Measurements from ENCODE around the gene PAX7.
"Not testable (repeated sequence)": the region's sequence is repeated elsewhere in the genome, so short reads cannot be mapped to it uniquely, and the experiment has no call there.

The PAX7 gene

DNA sequence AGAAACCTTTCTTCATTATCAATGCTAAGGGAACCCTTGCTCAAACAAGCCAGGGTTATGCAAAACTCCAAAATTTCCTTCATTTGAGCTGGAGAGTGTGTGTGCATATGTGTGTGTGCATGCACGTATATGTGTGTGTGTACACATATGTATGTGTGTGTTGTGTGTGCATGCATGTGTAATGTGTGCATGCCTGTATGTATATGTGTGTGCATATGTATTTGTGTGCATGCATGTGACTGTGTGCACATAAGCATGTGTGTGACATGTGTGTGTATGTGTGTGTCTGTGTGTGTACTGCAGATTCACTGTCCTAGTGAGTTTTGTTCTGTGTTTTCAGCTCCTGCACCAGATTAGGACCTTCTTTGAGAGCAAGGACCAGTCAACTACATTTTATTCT is 28.2 kb downstream of the PAX7 start:
- DNase-seq (ENCODE audit: low spot score), result no peak

DNA sequence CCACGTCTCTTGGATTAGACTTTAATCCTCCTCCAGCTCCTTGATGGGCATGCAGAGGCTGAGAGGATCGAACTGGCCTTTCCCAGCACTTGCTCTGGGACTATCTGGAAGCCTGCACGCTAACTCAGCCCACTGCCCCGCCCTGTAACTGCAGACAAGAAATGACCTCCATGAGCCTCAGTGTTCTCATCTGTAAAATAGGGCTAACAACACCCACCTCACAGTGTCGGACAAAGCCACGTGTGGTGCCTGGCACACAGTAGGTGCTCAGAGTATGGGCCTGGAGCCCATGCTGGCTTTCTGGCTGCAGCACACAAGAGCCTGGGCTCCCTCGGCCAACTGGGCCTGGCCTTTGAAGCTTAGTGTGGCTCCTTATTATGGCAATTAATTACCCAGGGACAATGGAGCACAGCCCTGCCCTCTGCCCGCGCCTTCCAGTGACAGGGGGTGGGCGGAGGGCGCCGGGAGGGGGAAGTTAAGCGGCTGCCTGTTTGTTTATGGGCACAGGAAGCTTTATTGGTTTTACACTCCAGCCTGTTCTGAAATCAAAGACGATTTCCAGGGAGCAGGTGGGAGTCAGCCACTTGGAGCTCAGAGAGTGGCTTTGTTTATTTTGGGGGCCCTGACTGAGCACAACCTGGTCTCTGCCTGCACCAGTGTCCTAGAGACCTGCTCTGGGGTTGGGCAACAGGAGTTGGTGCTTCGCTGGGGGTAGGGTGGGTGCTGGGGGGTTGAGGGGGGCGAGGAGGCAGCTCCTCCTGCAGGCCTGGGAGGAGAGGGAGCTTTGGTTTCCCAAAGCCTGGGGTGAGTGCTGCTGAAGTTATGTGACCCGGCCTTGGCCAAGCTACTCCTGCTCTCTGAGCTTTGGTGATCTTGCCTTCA is 31.0 kb downstream of the PAX7 start:
- no peak for DNase-seq (ENCODE audit: low spot score)

DNA sequence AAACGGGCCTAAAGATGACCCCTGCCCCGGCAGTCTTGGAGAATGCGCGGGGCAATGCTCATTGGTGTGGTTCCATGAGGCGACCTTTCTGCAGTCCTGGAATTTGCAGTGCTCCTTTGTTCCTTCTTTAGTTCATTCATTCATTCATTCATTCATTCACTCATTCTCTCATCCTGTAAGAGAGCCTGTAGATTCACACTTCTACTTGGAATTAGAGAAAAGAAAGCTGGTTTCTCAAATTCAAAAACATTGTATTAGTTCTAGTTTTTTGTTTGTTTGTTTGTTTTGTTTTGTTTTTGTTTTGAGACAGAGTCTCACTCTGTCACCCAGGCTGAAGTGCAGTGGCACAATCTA is 31.6 kb downstream of the PAX7 start:
- no peak for DNase-seq (ENCODE audit: low spot score)

DNA sequence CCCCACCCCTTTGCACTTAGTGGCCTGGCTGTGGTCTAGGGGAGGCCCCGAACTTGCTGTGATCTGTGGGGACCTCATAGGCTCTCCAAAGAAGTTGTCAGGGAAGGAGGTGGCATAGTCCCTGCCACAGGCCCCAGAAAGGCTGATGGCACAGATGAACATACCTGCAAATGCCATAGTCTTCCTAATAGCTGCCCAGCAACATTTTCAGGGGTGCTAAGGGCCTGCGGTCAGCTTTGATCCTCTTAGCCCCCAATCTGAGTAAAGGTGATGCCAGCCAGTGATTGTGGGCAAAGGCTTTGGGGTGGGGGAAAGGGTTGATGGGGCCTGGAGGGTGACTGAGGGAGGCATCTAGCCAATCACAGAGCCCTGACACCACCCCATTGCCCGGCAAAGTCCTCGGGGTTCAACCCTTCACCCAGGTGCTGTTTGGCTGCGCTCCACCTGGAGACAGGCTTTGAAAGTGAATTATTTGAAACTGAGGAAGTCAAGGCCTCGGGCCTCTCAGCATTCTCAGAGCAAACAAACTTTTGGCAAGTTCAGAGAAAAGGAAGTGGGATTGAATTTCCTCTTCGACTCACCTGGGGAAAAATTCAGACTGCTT is 35.8 kb downstream of the PAX7 start:
- no peak for DNase-seq (ENCODE audit: low spot score)

DNA sequence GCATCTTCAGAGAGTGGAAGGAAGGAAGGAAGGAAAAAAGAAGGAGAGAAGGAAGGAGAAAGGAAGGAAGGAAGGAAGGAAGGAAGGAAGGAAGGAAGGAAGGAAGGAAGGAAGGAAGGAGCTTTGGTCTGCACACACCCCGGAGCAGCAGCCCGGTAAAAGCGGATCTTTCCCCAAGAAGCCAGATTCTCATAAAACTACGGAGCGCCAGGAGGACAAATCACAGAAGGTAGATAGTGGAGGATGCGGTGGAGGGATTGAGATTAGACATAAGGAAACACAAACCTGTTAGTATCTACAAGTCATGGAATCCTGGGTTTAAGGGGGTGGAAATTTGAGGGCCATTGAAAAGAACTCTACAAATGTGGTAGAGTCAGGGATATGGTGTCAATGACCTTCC is 36.7 kb downstream of the PAX7 start:
- DNase-seq (ENCODE audit: low spot score), result no peak

DNA sequence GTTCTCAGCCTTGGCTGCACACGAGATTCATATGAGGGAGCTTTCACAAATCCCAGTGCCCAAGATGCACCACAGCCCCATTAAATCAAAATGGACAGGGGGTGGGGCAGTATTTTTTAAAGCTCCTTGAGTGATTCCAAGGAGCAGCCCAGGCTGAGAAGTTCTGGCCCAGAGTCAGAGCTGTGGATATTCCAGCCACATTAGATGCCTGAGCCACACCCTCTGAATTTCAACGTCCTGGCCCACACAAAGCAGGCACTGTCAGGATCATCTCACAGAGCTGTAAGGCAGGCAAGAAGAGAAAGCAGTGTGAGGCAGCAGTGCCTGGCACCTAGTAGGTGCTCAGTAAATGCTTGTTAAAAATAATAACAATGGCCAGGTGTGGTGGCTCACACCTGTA is 37.4 kb downstream of the PAX7 start:
- no peak for DNase-seq (ENCODE audit: low spot score)

DNA sequence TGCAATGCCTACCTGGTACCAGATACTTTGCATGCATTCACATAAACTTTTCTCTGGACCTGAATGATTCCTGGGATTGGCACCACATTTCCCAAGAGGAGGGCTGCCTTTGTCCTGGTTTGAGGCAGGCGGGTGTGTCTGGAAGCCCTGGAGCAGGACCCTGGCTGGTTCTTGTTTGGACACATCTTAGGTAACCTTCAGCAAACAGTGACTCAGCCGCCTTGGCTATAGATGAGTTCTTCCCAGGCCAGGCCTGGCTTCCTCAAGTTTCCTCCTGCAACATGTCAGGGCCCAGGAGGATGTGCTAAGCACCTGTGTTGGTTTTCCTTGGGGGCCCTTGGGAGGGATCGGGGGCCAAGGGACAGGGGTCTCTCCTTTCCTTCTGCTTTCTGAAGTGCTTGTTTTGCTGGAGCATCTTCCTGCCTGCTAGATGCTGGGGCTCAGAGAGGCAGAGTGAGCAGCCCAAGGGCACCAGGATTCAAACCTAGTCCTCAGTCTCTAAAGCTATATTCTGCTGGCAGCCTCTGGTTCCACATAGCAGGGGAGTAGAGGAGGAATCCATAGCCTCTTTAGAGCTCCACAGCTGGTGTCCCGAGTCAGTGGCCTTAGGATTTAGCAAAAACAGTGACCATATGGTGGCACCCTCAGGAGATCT is 38.2 kb downstream of the PAX7 start:
- no peak for DNase-seq (ENCODE audit: low spot score)

DNA sequence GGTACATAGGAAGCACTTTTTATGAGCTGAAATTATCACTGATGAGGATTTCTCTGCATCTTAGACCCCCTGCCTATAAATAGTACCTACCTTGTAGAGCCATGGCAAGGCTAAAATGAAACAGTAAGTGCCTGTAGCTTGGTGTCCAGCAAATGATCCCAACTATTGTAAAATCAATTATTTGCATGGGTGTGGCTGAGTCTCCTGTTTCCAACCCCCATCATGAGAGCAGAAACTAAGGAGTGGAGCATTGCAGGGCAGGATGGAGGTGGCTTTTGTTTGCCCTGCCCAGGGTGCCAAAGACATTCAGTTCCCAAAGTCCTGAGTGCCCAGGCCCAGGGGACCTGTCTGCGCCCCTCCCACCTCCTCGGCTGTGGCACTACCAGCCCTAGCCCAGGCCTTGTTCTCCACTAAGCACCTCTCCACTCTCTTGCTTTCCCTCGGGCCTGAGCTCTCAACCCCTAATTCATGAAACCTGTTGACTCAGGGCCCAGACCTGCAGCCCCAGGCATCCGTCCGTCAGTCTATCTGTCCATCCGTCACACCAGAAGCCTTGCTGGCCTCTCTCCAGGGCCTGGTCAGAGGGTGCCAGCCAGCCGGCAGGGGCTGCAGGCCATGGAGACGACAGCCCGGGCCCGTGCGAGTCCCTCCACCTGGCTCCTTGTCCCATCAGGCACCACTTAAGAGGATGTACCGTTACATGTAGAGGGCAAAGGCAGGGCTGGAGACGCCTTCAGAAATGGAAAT is 39.6 kb downstream of the PAX7 start:
- DNase-seq (ENCODE audit: low spot score), result no peak

DNA sequence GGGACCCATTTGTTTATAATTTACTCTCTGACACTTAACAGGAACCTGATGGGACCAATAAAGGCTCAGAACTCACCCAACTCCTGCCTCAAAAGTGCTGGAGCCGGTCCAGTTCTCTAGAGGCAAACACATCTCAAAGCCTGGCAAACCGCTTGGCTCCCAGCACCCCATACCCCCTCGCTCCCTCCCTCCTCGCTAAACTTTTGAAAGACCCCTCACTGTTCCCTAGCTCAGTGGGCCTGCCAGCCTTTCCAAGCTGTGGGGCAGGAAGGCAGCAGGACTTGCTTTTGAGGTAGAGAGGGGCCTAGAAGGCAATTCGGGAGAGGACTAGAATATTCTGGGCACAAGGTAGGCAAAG is 40.2 kb downstream of the PAX7 start:
- no peak for DNase-seq (ENCODE audit: low spot score)

DNA sequence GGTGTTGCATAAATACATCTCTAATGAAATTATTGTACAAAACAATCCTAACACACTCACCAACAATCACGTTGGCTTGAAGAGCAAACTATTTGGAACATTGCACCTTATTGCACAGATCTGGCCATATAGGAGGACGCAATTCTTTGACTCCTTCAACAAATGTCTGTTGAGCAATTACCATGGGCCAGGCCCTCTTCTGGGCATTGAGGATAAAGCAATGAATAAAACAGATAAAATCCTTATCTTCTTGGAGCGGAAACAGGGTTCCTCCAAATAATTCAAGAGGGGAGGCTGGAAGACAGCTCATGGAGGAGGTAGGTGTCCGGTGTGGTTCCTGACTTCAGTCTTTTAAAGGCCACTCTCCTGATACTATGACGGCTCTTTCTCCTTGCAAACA is 43.3 kb downstream of the PAX7 start:
- no peak for DNase-seq (ENCODE audit: low spot score)

DNA sequence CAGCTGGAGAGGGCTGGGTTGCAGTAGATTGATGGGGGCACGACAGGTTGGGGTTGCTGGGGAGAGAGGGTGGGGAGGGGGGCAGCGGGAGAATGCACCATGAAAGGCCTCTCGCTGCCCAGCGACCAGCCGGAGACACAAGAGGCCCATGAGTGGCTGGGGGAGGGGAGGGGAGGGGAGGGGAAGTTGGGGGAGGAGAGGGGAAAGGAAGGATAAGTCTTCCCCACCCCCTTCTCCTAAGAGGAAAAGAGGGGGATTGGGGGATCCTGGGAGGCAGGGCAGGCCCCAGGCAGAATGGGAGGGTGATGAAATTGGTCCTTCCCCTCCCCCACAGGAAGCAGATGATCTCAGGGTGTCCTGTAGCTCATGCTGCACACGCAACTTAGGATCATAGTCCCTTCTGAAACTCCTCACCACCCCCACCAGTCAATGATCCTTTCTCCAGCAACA is 45.7 kb downstream of the PAX7 start:
- no peak for DNase-seq (ENCODE audit: low spot score)

DNA sequence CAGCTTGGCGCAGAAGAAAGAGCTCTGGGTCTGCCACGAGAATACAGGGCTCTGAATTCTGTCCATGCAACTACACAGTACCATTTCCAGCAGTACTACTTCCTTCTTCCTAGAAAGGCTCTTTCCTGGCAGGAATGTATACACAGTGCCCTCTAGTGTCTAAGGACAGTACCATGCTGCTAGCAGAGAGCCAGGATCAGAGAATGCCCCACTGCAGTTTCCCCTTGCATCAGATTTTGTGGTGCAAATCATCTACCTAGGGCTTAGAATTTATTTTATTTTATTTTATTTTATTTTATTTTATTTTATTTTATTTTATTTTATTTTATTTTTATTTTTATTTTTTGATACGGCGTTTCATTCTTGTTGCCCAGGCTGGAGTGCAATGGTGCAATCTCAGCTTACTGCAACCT is 50.8 kb downstream of the PAX7 start:
- DNase-seq (ENCODE audit: low spot score), result peak; percentile 68

DNA sequence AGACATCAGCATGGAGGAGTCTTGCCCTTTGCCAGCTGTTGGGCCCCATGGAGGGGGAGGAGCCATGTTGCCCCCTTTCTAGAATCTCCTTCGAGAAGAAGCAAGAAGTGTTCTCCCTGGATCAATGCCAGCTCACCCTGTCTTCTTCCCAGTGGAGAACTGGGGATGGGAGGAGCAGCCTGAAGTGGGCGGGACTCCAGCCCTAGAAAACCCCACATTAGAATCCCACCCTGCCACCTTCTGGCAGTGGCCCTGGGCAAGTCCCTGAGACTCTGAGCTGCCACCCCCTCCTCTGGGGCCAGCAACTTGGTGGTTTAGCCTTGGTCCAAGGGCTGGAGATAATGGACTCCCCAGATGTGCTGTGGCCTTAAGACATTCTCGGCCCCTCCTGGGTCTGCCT is 51.7 kb downstream of the PAX7 start:
- DNase-seq (ENCODE audit: low spot score), result no peak

DNA sequence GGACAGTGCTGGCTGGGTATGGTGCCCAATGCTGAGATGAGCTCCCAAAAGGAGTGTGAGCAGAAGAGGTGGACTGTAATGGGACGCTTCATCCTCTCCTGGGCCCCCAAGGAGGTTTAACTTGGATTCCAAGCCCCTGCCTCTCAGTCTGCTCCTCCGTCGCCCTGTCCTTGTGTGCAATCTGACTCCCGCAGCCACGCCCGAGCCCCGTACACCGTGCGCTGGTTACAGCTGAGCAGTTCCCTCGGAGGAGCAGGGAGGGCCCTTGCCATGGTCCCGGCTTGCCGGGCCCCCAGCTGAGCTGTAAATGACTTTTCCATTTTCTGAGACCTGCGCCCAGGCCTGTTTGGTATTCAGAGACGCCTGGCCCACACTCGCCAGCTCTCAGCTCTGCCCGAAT is 53.7 kb downstream of the PAX7 start:
- no peak for DNase-seq (ENCODE audit: low spot score)

DNA sequence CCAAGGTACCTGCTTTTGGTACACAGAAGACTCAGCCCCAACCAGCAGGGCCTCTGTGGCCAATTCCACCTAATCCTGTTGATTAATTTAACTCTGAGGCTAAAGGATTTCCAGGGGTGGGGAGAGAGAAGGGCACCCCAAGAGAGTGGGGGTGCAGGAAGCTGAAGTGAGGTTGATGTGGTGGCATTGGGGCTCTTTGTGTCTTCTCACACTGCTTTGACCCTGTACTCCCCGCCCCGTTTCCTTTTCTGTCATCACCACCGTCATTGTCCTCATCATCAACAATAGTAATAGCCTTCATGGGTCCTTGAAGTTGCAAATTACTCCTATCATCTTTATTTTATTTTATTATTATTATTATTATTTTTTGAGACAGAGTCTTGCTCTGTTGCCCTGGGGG is 55.9 kb downstream of the PAX7 start:
- DNase-seq (ENCODE audit: low spot score), result no peak

DNA sequence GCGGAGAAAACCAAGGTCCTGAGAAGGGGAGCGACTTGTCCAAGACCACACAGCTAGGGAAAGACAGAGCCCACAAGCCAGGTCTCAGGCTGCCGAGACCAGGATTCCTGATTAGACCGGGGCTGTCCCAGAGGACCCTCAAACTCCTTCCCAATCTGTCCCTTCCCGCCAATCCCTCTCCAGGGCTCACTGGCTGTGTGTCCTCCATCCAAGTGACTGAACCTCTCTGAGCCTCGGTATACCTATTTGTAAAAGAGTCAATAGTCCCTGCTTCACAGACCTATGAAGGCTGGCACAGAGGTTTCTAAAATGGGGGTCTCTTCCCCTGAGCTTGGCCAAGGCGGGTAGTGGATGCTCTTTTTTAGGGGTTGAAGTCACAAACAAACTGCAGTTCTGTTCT is 56.6 kb downstream of the PAX7 start:
- DNase-seq (ENCODE audit: low spot score), result no peak

DNA sequence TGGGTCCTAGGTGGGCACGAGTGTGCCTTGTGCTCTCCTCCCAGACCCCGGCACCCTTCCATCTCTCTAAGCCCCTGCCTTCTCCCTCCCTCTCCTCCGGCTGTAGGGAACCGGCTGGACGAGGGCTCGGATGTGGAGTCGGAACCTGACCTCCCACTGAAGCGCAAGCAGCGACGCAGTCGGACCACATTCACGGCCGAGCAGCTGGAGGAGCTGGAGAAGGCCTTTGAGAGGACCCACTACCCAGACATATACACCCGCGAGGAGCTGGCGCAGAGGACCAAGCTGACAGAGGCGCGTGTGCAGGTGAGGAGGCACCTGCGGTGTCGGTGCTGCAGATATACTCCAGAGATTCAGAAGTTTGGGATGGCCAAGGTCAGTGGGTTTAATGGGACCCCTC is 61.0 kb downstream of the PAX7 start:
- DNase-seq (ENCODE audit: low spot score), result no peak

DNA sequence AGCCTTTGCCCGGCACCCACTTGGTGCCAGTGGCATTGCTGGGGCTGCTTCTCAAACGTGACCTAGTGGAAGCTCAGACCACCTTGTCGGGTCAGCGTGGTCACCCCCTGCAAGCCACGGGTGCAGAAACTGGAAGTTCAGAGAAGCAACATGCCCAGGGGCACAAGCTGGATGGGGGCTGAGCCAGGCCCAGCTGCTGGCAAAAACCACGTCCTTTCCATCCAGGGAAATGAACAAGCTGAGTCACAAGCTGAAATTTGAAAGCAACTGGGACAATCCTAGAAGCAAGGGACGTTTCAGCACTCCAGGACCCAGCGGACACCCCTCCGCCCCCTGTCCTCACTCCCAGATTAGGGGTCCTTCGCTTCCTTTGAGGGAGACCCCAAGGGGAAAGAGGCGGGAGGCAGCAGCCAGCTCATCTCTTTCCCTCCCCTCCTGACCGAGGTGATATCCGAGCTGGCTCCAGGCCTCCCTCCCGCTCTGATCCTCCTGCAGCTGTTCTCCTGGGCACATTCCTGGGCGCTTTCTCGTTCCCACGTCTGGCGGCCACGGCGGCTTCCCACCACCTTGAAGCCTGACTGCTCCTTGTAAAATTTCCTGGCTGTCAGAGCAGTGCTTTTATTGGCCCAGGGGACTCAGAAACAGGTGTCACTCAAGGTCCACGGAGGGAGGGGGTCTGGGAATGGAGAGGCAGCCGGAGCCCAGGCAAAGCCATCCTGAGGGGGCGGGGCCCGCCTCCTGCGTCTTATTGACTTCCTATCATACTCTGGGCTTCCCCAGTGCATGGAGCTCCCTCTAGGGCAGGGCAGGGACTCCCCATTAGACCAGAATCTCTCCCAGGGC is 62.8 kb downstream of the PAX7 start:
- no peak for DNase-seq (ENCODE audit: low spot score)

DNA sequence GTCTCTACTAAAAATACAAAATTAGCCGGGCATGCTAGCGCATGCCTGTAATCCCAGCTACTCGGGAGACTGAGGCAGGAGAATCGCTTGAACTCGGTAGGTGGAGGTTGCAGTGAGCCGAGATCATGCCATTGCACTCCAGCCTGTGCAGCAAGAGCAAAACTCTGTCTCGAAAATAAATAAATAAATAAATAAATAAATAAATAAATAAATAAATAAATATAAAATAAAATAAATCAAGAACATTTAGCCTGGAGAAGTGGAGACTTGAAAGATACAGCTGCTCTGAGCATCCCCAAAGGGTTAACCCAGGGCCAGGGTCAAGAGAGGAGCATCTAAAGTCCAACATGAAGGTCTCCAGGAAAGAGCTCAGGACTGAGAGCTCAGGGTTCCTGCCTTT is 63.6 kb downstream of the PAX7 start:
- DNase-seq (ENCODE audit: low spot score), result not testable (repeated sequence)

DNA sequence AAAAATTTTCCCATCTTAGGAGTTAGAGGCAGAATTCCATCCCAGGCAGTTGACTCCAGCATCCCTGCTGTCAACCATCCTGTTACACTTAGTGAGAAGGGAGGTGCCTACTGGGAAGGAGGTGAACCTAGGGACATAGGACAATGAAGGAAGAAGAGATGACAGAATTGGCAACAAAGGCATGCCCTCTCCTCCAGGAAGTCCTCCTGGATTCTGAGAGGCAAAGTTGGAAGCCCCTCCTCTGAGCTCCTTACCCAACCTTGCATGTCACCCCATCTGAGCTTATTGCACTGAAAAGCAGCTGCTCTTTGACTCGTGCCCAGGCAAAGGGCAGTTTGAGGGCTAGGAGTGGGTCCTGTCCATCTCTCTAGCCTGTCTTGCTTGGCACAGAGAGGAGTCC is 66.9 kb downstream of the PAX7 start:
- DNase-seq (ENCODE audit: low spot score), result no peak

DNA sequence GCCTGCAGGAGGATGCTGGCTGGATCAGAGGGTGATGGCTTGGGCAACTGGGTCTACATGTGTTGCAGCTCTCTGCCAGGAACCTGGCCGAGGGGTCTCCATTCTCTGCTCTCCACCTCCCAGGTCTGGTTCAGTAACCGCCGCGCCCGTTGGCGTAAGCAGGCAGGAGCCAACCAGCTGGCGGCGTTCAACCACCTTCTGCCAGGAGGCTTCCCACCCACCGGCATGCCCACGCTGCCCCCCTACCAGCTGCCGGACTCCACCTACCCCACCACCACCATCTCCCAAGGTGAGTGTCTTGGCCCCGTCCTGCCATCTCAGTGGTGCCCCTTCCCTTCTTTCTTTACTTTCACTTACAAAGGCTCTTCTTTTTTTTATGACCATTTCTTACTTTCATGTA is 69.9 kb downstream of the PAX7 start:
- DNase-seq (ENCODE audit: low spot score), result no peak

DNA sequence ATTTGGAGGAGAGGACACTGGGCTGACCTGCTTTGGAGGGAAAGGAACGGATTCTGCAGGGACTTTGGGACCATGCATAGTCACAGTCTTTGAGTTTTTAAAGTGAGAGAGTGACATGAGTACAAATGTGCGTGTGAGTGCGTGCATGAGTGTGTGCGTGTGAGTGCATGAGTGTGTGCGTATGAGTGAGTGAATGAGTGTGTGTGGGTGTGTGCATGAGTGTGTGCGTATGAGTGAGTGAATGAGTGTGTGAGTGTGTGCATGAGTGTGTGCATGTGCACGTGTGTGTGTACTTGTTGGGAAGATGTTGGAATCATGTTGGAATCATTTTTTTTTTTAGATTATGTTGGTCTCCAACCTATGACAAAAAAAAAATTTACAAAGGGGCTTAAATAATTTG is 70.5 kb downstream of the PAX7 start:
- no peak for DNase-seq (ENCODE audit: low spot score)
